CD4-positive, alpha-beta T cell treated with Interferon alpha-2 for 1 hour (primary cell): Measurements from ENCODE around the gene SLPI.

Source experiments
- DNase-seq, 2 donors: peaks; one replicate each; pipeline ENCODE4 v3.0.0-alpha.2; 2020 to 2022

SLPI gene

GRCh38 chr20:45269754-45270270, 15.4 kb upstream of the SLPI start:
- no peak for DNase-seq

GRCh38 chr20:45269056-45269455, 14.7 kb upstream of the SLPI start:
- DNase-seq: no peak

GRCh38 chr20:45268531-45268930, 14.2 kb upstream of the SLPI start:
- no peak for DNase-seq

- DNase-seq: no peak
Measured at GRCh38 chr20:45266977-45267376, 12.6 kb upstream of the SLPI start.

- DNase-seq: no peak
Measured at GRCh38 chr20:45263556-45264266, 9.3 kb upstream of the SLPI start.

GRCh38 chr20:45258664-45259063, 4.3 kb upstream of the SLPI start:
- no peak for DNase-seq

- DNase-seq: no peak
Measured at GRCh38 chr20:45258259-45258658, 3.9 kb upstream of the SLPI start.

GRCh38 chr20:45257711-45258110, 3.3 kb upstream of the SLPI start:
- no peak for DNase-seq

GRCh38 chr20:45257161-45257560, 2.8 kb upstream of the SLPI start:
- DNase-seq: no peak

GRCh38 chr20:45253261-45253660, 1.1 kb downstream of the SLPI start:
- DNase-seq: no peak

- DNase-seq: no peak
Measured at GRCh38 chr20:45251884-45252560, 2.3 kb downstream of the SLPI start.

- no peak for DNase-seq
Measured at GRCh38 chr20:45248609-45249008, 5.8 kb downstream of the SLPI start.

GRCh38 chr20:45247865-45248264, 6.5 kb downstream of the SLPI start:
- DNase-seq: no peak

- DNase-seq: no peak
Measured at GRCh38 chr20:45246109-45246508, 8.3 kb downstream of the SLPI start.

GRCh38 chr20:45238139-45238538, 16.2 kb downstream of the SLPI start:
- DNase-seq: no peak

- no peak for DNase-seq
Measured at GRCh38 chr20:45235995-45236394, 18.4 kb downstream of the SLPI start.

- DNase-seq: no peak
Measured at GRCh38 chr20:45230631-45231030, 23.7 kb downstream of the SLPI start.

- DNase-seq: peak in 1 of 2 donors; percentile 19
Measured at GRCh38 chr20:45229264-45230056, 24.9 kb downstream of the SLPI start.

- DNase-seq: no peak
Measured at GRCh38 chr20:45226287-45226686, 28.1 kb downstream of the SLPI start.

GRCh38 chr20:45223136-45223535, 31.2 kb downstream of the SLPI start:
- no peak for DNase-seq

GRCh38 chr20:45221076-45221475, 33.3 kb downstream of the SLPI start, which contains the start of gene SEMG2:
Gene SEMG2 (plus strand): TSS chr20:45221373. CDS start chr20:45221390, 17 bp downstream.
- no peak for DNase-seq

- DNase-seq: no peak
Measured at GRCh38 chr20:45218636-45219035, 35.7 kb downstream of the SLPI start.

GRCh38 chr20:45218124-45218523, 36.2 kb downstream of the SLPI start:
- DNase-seq: no peak

GRCh38 chr20:45212836-45213235, 41.5 kb downstream of the SLPI start:
- no peak for DNase-seq
